SK-N-SH (cell line): ENCODE data around the gene C1orf141. TPM values are rescaled to one million over a fixed set of nuclear protein-coding genes. Genes with fewer than 3 reads are reported as not detected.

ENCODE experiments used
- CTCF ChIA-PET: fragments of 300-600, 350-600 bp; formaldehyde crosslinking; extraction: SDS; loops from one replicate; lab custom pipeline; 2021; lab: Yijun Ruan, JAX
- POLR2A ChIA-PET: fragments of 350-600 bp; sonication (Branson Sonifier 250); formaldehyde crosslinking; extraction: SDS; loops from one replicate; lab custom pipeline; 2020; ENCODE audit warnings: antibody characterized with exemption, inconsistent platforms; lab: Yijun Ruan, JAX
- DNase-seq: peaks from one replicate; pipeline ENCODE4 v3.0.0; 2012
- H2AFZ ChIP-seq: fragments of 200-600 bp; sonication (generic); 2 replicates; pipeline ENCODE4 v1.8.1; 2016; ENCODE audit warnings: antibody characterized with exemption, mild to moderate bottlenecking, low read depth
- H3F3A ChIP-seq: fragments of 200-600 bp; sonication (generic); replicated peaks from 2 replicates; pipeline ENCODE3; 2016; ENCODE audit warnings: antibody characterized with exemption, mild to moderate bottlenecking; ENCODE audit not compliant: insufficient read depth
- H3K27ac ChIP-seq, 2 experiments: fragments of 200-500 bp in 1 of 2; fragments of 200-600 bp in 1 of 2; sonication (Bioruptor generic) in 1 of 2; sonication (generic), shearing (Covaris generic) in 1 of 2; 2 replicates each; pipeline versions ENCODE4 v1.5.1 to v1.6.1; 2014 to 2016; ENCODE audit warnings: low read depth in 2 of 2, inconsistent platforms in 1 of 2, low read length in 1 of 2, mild to moderate bottlenecking in 1 of 2, mixed read lengths in 1 of 2
- H3K27me3 ChIP-seq: fragments of 200-600 bp; sonication (generic), shearing (Covaris generic); 2 replicates; pipeline ENCODE4 v1.6.1; 2016; ENCODE audit warnings: mixed run types; ENCODE audit not compliant: insufficient read depth
- H3K36me3 ChIP-seq, 2 experiments: fragments of 200-500 bp in 1 of 2; fragments of 200-600 bp in 1 of 2; sonication (Bioruptor generic) in 1 of 2; sonication (generic) in 1 of 2; replicated peaks in 1 of 2; 2 replicates each; pipeline versions ENCODE3 to v1.5.1; 2014 to 2016; ENCODE audit warnings: low read length in 1 of 2, mild to moderate bottlenecking in 1 of 2; ENCODE audit not compliant: insufficient read depth in 2 of 2, control insufficient read depth in 1 of 2
- H3K4me1 ChIP-seq, 2 experiments: fragments of 200-500 bp in 1 of 2; fragments of 200-600 bp in 1 of 2; sonication (Bioruptor generic) in 1 of 2; sonication (generic), shearing (Covaris generic) in 1 of 2; 2 replicates each; pipeline versions ENCODE4 v1.5.1 to v1.6.1; 2014 to 2016; ENCODE audit warnings: low read depth in 1 of 2, low read length in 1 of 2, mixed run types in 1 of 2; ENCODE audit not compliant: insufficient read depth in 2 of 2, control insufficient read depth in 1 of 2
- H3K4me2 ChIP-seq: fragments of 200-600 bp; sonication (generic), shearing (Covaris generic); 2 replicates; pipeline ENCODE4 v1.6.1; 2017; ENCODE audit warnings: mixed run types
- H3K4me3 ChIP-seq, 2 experiments: fragments of 200-500 bp in 1 of 2; fragments of 200-600 bp in 1 of 2; sonication (Bioruptor generic) in 1 of 2; sonication (generic), shearing (Covaris generic) in 1 of 2; 2 replicates each; pipeline versions ENCODE4 v1.5.1 to v1.8.1; 2014 to 2016; ENCODE audit warnings: low read depth in 2 of 2, inconsistent platforms in 1 of 2, low read length in 1 of 2, mild to moderate bottlenecking in 1 of 2, mixed read lengths in 1 of 2, moderate library complexity in 1 of 2
- H3K79me2 ChIP-seq: fragments of 200-600 bp; sonication (generic); 2 replicates; pipeline ENCODE4 v1.8.1; 2017; ENCODE audit warnings: mild to moderate bottlenecking; ENCODE audit not compliant: insufficient read depth
- H3K9ac ChIP-seq: fragments of 200-600 bp; sonication (generic); 2 replicates; pipeline ENCODE4 v1.6.1; 2017; ENCODE audit warnings: mixed run types
- H3K9me2 ChIP-seq: fragments of 200-600 bp; sonication (generic); 2 replicates; pipeline ENCODE4 v1.6.1; 2017; ENCODE audit warnings: mixed run types
- H3K9me3 ChIP-seq: fragments of 200-600 bp; sonication (generic); 2 replicates; pipeline ENCODE4 v1.6.1; 2017; ENCODE audit warnings: mixed run types, mild to moderate bottlenecking, moderate library complexity
- H4K20me1 ChIP-seq: fragments of 200-600 bp; sonication (generic); 2 replicates; pipeline ENCODE4 v1.6.1; 2017; ENCODE audit warnings: mild to moderate bottlenecking, mixed run types; ENCODE audit not compliant: insufficient read depth
- CHD2 ChIP-seq: fragments of 150-350 bp; IDR thresholded peaks from 2 replicates; pipeline ENCODE4 v1.6.1; 2018; ENCODE audit warnings: low read length; ENCODE audit not compliant: partially characterized antibody
- CTCF ChIP-seq: fragments of 200-600 bp; sonication (generic); IDR thresholded peaks from 2 replicates; pipeline ENCODE4 v1.6.1; 2017; ENCODE audit warnings: antibody characterized with exemption, mild to moderate bottlenecking, moderate library complexity
- ELF1 ChIP-seq: IDR thresholded peaks from 2 replicates; pipeline ENCODE4 v1.4.0; 2012
- EP300 ChIP-seq, 2 experiments: IDR thresholded peaks; 2 replicates each; pipeline versions ENCODE4 v1.4.0 to v1.6.1; 2012; ENCODE audit warnings: borderline replicate concordance in 1 of 2, low read depth in 1 of 2, low read length in 1 of 2
- EZH2phosphoT487 ChIP-seq: fragments of 200-600 bp; sonication (generic); IDR thresholded peaks from 2 replicates; pipeline ENCODE4 v1.6.1; 2017; ENCODE audit warnings: low read depth, mixed run types, mild to moderate bottlenecking, antibody characterized with exemption, moderate library complexity, borderline replicate concordance
- GABPA ChIP-seq: IDR thresholded peaks from 2 replicates; pipeline ENCODE4 v1.4.0; 2012; ENCODE audit warnings: low read depth, mild to moderate bottlenecking
- GATA2 ChIP-seq: sonication (generic); formaldehyde crosslinking; IDR thresholded peaks from 2 replicates; pipeline ENCODE4 v1.5.0; 2020; ENCODE audit warnings: mild to moderate bottlenecking, missing genetic modification reagents
- MXI1 ChIP-seq: IDR thresholded peaks from 2 replicates; pipeline ENCODE4 v1.6.1; 2012; ENCODE audit warnings: mild to moderate bottlenecking, low read depth, low read length, improper control_type of control experiment
- NFIC ChIP-seq: IDR thresholded peaks from 2 replicates; pipeline ENCODE4 v1.4.0; 2012; ENCODE audit warnings: borderline replicate concordance
- NRF1 ChIP-seq: IDR thresholded peaks from 2 replicates; pipeline ENCODE4 v1.6.1; 2012; ENCODE audit warnings: low read depth, mild to moderate bottlenecking, low read length
- PBX3 ChIP-seq: IDR thresholded peaks from 2 replicates; pipeline ENCODE4; 2012
- POLR2AphosphoS5 ChIP-seq: IDR thresholded peaks from 2 replicates; pipeline ENCODE4 v1.6.1; 2012; ENCODE audit warnings: low read depth, low read length
- RAD21 ChIP-seq: IDR thresholded peaks from 2 replicates; pipeline ENCODE4 v1.6.1; 2012; ENCODE audit warnings: mild to moderate bottlenecking, low read length
- RXRA ChIP-seq: IDR thresholded peaks from 2 replicates; pipeline ENCODE4 v1.4.0; 2012; ENCODE audit warnings: low read depth, mild to moderate bottlenecking, borderline replicate concordance
- SIN3A ChIP-seq: IDR thresholded peaks from 2 replicates; pipeline ENCODE4 v1.6.1; 2012; ENCODE audit warnings: low read depth, mild to moderate bottlenecking, low read length, moderate library complexity, borderline replicate concordance
- SMC3 ChIP-seq: IDR thresholded peaks from 2 replicates; pipeline ENCODE4 v1.6.1; 2012; ENCODE audit warnings: low read depth, low read length, improper control_type of control experiment
- TAF1 ChIP-seq: IDR thresholded peaks from 2 replicates; pipeline ENCODE4 v1.6.1; 2012; ENCODE audit warnings: low read depth, mild to moderate bottlenecking, low read length, moderate library complexity, borderline replicate concordance
- USF2 ChIP-seq: fragments of 150-350 bp; IDR thresholded peaks from 2 replicates; pipeline ENCODE4 v1.6.1; 2017; ENCODE audit warnings: antibody characterized with exemption, low read length, low read depth, borderline replicate concordance
- WGBS: methylation state at CpG from one replicate; pipeline ENCODE4 v1.1.6; 2017; ENCODE audit warnings: low lambda C conversion rate; 5-methylcytosine and 5-hydroxymethylcytosine counted together
- polyA plus RNA-seq, 3 experiments: library from polyadenylated mRNA; depleted of rRNA; stranded (reverse); fragments of >200 nt; gene quantifications; 2 replicates each; pipeline ENCODE4 v1.2.3, GENCODE V29; 2012

Gene C1orf141
- polyA plus RNA-seq, 1 of the 3 experiments (the other 2 are of a cell fraction): not detected

- H3K27ac ChIP-seq: no peak overlapping the region
- no peaks in the 10 kb centered on the region for H4K20me1 ChIP-seq
- H3K4me3 ChIP-seq: no peak overlapping the region
- no peaks in the 10 kb centered on the region for H3K9me3 ChIP-seq
- no peak overlapping the region for H3K9ac ChIP-seq
- WGBS: 81% methylated on average over 1 of the region's 1 CpG
- no peak for DNase-seq
- peaks cover 7% of the 10 kb centered on the region for H3F3A ChIP-seq
- no peak overlapping the region for H3K4me2 ChIP-seq
- H3K27me3 ChIP-seq: no peaks in the 10 kb centered on the region
- H3K79me2 ChIP-seq: peaks cover 1% of the 10 kb centered on the region; the same call in 1 of the 2 replicates
- H3K4me1 ChIP-seq: 0 out of 4 replicates have a peak, but pooled peaks cover 0 to 5% of the 10 kb centered on the region in 2 experiments
- CTCF ChIA-PET: interaction anchor here (0.7 kb wide), 1 partner anchor 31 kb away, joined by 3 read pairs; no protein-coding TSS in a partner anchor
- H3K9me2 ChIP-seq: no peaks in the 10 kb centered on the region
- H2AFZ ChIP-seq: no peak overlapping the region
- no peak for TF ChIP-seq USF2
- TF ChIP-seq NRF1: no peak
- no peak for TF ChIP-seq EZH2phosphoT487
- no peak for TF ChIP-seq SMC3
- TF ChIP-seq CTCF: no peak
- no peak for TF ChIP-seq TAF1
- TF ChIP-seq MXI1: no peak
- no peak for TF ChIP-seq RXRA
- no peak for TF ChIP-seq EP300 (IDR thresholded peaks at IDR 0.05; ENCODE audit: borderline replicate concordance in 1 of 2, low read depth in 1 of 2, low read length in 1 of 2)
- no peak for TF ChIP-seq PBX3
- TF ChIP-seq GATA2 (CRISPR knock-in tag): no peak
- TF ChIP-seq POLR2AphosphoS5: no peak
- TF ChIP-seq GABPA: no peak
- no peak for TF ChIP-seq RAD21
- no peak for TF ChIP-seq SIN3A
- TF ChIP-seq NFIC: no peak
- TF ChIP-seq ELF1: no peak
- TF ChIP-seq CHD2: no peak
- no peaks in the 10 kb centered on the region for H3K36me3 ChIP-seq
- POLR2A ChIA-PET: no interaction called here
Measured at GRCh38 chr1:67058242-67058641, 76.5 kb downstream of the C1orf141 start.
